GM13976 (cell line): Measurements from ENCODE around the gene CHRNB2.

Source experiments
- DNase-seq: peaks from one replicate; pipeline ENCODE4 v3.0.0; 2012; ENCODE audit warnings: low spot score
- in situ Hi-C: fragments of 300-500 bp; cut with MboI; formaldehyde crosslinking; loops from one replicate; pipeline ENCODE4 v1.12.0; 2022; ENCODE audit warnings: low sequenced_read_pairs, mixed read lengths, inconsistent platforms; ENCODE audit not compliant: unreplicated experiment
- TF ChIP-seq, protein P1 (sequence below): IDR thresholded peaks from 2 replicates; pipeline ENCODE4 v1.5.1; 2012; ENCODE audit warnings: borderline replicate concordance, mild to moderate bottlenecking; ENCODE audit not compliant: insufficient read depth; ENCODE audit errors: extremely low read depth, missing control alignments, control extremely low read depth

CHRNB2 gene

DNA sequence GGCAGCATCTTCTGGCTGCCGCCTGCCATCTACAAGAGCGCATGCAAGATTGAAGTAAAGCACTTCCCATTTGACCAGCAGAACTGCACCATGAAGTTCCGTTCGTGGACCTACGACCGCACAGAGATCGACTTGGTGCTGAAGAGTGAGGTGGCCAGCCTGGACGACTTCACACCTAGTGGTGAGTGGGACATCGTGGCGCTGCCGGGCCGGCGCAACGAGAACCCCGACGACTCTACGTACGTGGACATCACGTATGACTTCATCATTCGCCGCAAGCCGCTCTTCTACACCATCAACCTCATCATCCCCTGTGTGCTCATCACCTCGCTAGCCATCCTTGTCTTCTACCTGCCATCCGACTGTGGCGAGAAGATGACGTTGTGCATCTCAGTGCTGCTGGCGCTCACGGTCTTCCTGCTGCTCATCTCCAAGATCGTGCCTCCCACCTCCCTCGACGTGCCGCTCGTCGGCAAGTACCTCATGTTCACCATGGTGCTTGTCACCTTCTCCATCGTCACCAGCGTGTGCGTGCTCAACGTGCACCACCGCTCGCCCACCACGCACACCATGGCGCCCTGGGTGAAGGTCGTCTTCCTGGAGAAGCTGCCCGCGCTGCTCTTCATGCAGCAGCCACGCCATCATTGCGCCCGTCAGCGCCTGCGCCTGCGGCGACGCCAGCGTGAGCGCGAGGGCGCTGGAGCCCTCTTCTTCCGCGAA, 3.8 kb downstream of the CHRNB2 start:
- no peak for DNase-seq
- in situ Hi-C loops, result loop anchor here (25.0 kb wide), 2 partner anchors 316 to 491 kb away; partner anchors contain the start of genes ADAM15 and EFNA4
- TF ChIP-seq, protein P1, sequence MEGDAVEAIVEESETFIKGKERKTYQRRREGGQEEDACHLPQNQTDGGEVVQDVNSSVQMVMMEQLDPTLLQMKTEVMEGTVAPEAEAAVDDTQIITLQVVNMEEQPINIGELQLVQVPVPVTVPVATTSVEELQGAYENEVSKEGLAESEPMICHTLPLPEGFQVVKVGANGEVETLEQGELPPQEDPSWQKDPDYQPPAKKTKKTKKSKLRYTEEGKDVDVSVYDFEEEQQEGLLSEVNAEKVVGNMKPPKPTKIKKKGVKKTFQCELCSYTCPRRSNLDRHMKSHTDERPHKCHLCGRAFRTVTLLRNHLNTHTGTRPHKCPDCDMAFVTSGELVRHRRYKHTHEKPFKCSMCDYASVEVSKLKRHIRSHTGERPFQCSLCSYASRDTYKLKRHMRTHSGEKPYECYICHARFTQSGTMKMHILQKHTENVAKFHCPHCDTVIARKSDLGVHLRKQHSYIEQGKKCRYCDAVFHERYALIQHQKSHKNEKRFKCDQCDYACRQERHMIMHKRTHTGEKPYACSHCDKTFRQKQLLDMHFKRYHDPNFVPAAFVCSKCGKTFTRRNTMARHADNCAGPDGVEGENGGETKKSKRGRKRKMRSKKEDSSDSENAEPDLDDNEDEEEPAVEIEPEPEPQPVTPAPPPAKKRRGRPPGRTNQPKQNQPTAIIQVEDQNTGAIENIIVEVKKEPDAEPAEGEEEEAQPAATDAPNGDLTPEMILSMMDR, result no peak

DNA sequence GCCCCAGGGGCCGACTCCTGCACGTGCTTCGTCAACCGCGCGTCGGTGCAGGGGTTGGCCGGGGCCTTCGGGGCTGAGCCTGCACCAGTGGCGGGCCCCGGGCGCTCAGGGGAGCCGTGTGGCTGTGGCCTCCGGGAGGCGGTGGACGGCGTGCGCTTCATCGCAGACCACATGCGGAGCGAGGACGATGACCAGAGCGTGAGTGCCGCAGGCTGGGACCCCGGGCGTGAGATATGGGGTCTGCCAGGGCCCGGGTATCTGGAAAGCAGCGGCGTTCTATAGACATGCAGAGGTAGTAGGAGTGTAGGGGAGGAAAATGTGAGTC, 4.3 kb downstream of the CHRNB2 start:
- DNase-seq, result no peak
- in situ Hi-C loops, result loop anchor here (25.0 kb wide), 2 partner anchors 315 to 490 kb away; partner anchors contain the start of genes ADAM15 and EFNA4
- TF ChIP-seq, protein P1, result no peak

DNA sequence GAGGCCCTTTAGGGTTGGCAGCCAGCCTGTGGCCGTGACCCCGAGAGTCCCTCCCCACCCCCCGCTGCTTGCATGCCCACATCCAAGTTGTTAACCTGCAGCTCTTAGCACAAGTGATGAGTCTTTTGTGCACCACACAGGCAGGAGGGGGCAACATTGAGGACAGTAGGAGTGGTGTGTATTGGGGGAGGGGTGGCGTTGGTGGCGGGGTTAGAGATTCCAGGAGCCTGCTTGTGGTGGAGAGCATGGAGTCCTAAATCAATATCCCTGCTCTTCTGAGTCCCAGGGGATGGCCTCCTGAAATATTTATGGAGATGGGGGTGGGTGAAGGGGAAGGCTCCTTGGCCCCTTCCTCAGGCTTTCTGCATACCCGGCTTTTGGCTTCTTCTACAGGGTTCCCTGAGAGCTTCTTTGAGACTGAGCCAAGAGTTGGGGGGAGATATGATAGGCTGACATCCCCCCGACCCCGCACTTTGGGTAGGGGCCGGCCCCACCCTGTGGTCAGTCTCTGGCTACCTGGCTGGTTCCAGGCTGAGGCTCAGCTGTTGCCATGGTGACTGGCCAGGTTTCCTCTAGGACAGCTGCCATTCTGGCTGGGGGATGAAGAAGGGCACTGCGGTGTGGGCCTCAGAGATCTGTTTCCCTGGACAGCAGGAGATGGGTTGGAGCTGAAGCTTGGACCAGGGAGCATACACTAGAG, 5.0 kb downstream of the CHRNB2 start:
- no peak for DNase-seq
- in situ Hi-C loops, result loop anchor here (25.0 kb wide), 2 partner anchors 315 to 490 kb away; partner anchors contain the start of genes ADAM15 and EFNA4
- TF ChIP-seq, protein P1, result no peak

DNA sequence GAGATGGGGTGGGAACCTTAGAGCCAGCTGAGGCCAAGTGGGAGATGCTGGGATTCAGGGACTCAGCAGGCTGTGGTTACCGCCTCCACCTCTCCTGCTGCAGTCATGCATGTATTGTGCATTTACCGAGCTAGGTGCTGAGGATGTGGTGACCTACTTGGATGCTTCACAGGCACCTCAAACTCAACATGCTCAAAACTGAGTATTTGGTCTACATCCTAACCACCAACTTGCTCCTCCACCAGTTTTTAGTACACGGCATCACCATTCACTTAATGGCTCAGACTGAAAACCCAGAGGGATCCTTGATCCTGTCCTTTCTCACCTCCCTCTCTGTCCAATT, 5.6 kb downstream of the CHRNB2 start:
- TF ChIP-seq, protein P1, result no peak
- in situ Hi-C loops, result loop anchor here (25.0 kb wide), 2 partner anchors 314 to 489 kb away; partner anchors contain the start of genes ADAM15 and EFNA4
- no peak for DNase-seq

DNA sequence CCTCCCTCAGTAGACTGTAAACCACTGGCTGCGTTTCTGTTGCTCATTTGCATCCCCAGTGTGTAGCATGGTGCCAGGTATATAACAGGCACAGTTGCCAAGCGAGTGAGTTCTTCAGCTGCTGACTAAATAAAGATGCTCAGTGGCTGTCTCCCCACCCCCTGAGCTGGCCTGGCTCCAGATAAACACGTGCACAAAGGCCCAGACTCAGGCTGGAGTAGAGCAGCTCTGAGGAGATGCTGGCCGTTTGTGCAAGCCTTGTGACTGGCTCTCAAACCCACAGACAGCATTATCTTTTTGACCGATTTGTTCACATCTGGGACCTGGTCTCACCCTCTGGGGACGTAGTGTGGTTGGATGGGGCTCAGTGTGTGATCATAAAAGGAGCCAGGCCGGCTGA, 7.1 kb downstream of the CHRNB2 start:
- in situ Hi-C loops, result loop anchor here (25.0 kb wide), 2 partner anchors 313 to 488 kb away; partner anchors contain the start of genes ADAM15 and EFNA4
- no peak for DNase-seq
- TF ChIP-seq, protein P1, result no peak

DNA sequence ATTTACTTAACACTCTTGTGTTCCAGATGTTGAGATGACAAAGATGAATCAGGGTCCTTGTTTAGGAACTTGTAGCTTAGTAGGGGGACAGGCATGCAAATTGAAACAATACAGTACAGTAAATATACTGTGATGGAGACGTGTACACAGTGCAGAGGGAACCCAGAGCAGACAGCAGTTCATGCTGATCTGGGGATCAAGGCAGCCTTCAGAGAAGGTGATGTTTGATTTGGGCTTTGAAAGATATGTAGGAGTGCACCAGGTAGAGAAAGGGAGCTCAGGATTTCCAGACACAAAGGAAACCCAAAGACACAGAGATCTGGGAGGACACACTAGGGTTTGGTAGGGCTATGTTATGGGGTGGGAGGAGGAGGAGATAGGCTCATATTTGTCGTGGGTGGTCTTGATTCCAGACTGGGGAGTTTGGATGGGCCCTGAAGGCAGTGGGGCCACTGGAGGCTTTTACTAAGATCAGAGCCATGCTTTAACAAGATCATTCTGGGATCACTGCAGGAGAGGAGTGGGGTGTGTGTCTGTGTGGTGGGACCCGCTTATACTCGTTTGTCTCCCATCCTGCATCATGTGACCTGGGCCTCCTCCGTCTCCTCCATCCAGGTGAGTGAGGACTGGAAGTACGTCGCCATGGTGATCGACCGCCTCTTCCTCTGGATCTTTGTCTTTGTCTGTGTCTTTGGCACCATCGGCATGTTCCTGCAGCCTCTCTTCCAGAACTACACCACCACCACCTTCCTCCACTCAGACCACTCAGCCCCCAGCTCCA, 7.8 kb downstream of the CHRNB2 start:
- in situ Hi-C loops, result no loop called here

More for the DNA sequence above, 7.8 kb downstream of the CHRNB2 start:
- no peak for DNase-seq
- TF ChIP-seq, protein P1, result no peak
